Measurements from ENCODE around the gene ZNF286A.
"Not testable (repeated sequence)": the region's sequence is repeated elsewhere in the genome, so short reads cannot be mapped to it uniquely, and the experiment has no call there.

Gene ZNF286A

DNA sequence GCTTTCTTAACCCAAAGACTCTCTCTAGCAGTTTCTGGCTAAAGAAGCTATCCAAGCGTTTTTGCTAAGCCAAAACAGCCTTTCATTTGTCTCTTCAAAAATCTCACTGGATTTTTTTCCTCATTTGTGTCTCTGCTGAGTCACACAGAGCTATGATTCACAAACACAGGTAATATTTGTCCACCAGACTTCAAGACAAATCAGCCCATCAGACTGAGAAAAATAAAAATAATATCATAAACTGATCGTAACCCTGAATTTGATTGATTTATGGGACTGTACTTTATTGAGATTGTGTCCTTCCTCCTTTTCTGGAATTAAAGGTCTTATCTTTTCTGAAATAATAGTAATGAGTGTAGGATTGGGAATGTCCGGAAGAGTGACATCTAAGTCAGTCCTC is 41.3 kb upstream of the ZNF286A start:
- H3K27me3 ChIP-seq = no peaks in the 10 kb centered on the region
- peaks cover 0 to 27% (median 6%) of the 10 kb centered on the region in 11 experiments; a peak in 5 of 22 replicates for H3K36me3 ChIP-seq
- no peak overlapping the region for H3K4me2 ChIP-seq
- H3K4me1 ChIP-seq = peaks cover 0 to 6% (median 0%) of the 10 kb centered on the region in 10 experiments; a peak in 3 of 20 replicates
- no peak overlapping the region for H3K27ac ChIP-seq
- no peaks in the 10 kb centered on the region for H4K20me1 ChIP-seq
- no peaks in the 10 kb centered on the region for H3K9me3 ChIP-seq (replicated peaks in 1 of 11)
- H3K4me3 ChIP-seq = no peak overlapping the region
- TF ChIP-seq Cebpa-rat (IDR thresholded peaks at IDR 0.05) = no peak
- H3K9ac ChIP-seq = no peak overlapping the region

GRCh38 chr17:15659236-15659635 is 40.3 kb upstream of the ZNF286A start:
- Histone ChIP-seq H3K4me2 (no peak overlapping the region), H3K9me3 (replicated peaks in 1 of 11) (no peaks in the 10 kb centered on the region), H3K27me3 (no peaks in the 10 kb centered on the region), H3K27ac (no peak overlapping the region), H3K4me1 (peaks cover 0 to 6% (median 0%) of the 10 kb centered on the region in 10 experiments; a peak in 3 of 20 replicates), H4K20me1 (no peaks in the 10 kb centered on the region), H3K4me3 (no peak overlapping the region), H3K9ac (no peak overlapping the region), H3K36me3 (peaks cover 0 to 37% (median 11%) of the 10 kb centered on the region in 11 experiments; a peak in 10 of 22 replicates)
- TF ChIP-seq Cebpa-rat (IDR thresholded peaks at IDR 0.05) = no peak

DNA sequence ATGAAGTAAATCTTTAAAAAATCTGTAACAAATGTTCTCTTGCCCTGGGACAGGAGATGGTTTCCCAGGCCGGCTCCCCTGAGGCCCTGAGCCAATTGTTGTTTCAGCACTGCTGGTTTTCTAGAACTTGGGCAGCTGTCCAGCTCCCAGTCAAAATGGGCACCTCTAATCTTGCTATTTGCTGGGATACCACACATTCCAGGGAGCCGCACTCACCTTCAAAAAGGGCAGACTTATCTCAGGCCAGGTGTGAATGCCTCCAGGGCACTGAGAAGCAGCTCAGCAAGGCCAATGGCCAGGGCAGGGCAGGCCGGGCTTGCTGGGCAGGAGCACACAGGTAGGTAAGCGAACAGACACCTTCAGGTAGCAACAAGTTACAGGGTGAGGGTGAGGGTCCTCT is 39.9 kb upstream of the ZNF286A start:
- TF ChIP-seq Cebpa-rat (IDR thresholded peaks at IDR 0.05) = no peak
- Histone ChIP-seq H3K27ac (no peak overlapping the region), H3K4me3 (no peak overlapping the region), H4K20me1 (no peaks in the 10 kb centered on the region), H3K9ac (no peak overlapping the region), H3K27me3 (no peaks in the 10 kb centered on the region), H3K9me3 (replicated peaks in 1 of 11) (no peaks in the 10 kb centered on the region), H3K4me2 (no peak overlapping the region), H3K36me3 (peaks cover 0 to 41% (median 15%) of the 10 kb centered on the region in 11 experiments; a peak in 11 of 22 replicates), H3K4me1 (peaks cover 0 to 6% (median 0%) of the 10 kb centered on the region in 10 experiments; a peak in 3 of 20 replicates)

DNA sequence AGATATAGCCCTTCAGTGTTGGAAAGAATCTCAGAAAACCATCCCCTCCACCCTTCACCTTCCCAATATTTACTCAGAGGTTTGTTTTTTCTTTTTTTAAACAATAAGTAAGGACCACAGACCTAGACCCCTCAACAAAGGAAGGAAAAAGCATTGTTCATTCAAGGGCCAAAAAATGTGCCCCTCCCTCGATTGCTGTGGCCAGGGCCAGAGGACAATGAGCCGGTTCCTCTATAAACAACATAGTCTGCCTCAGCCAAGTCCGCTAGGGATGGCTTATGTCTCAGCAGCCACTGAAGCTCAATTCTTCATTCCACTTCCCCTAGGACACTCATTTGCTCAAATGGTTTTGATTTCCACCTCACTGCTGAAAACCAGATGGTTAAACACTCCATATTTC is 39.5 kb upstream of the ZNF286A start:
- H3K4me2 ChIP-seq = no peak overlapping the region
- H3K9ac ChIP-seq = no peak overlapping the region
- no peaks in the 10 kb centered on the region for H4K20me1 ChIP-seq
- peaks cover 0 to 4% (median 0%) of the 10 kb centered on the region in 10 experiments; a peak in 3 of 20 replicates for H3K4me1 ChIP-seq
- H3K27me3 ChIP-seq = no peaks in the 10 kb centered on the region
- H3K9me3 ChIP-seq (replicated peaks in 1 of 11) = no peaks in the 10 kb centered on the region
- no peak overlapping the region for H3K4me3 ChIP-seq
- no peak for TF ChIP-seq Cebpa-rat (IDR thresholded peaks at IDR 0.05)
- no peak overlapping the region for H3K27ac ChIP-seq
- peaks cover 0 to 44% (median 15%) of the 10 kb centered on the region in 11 experiments; a peak in 11 of 22 replicates for H3K36me3 ChIP-seq

DNA sequence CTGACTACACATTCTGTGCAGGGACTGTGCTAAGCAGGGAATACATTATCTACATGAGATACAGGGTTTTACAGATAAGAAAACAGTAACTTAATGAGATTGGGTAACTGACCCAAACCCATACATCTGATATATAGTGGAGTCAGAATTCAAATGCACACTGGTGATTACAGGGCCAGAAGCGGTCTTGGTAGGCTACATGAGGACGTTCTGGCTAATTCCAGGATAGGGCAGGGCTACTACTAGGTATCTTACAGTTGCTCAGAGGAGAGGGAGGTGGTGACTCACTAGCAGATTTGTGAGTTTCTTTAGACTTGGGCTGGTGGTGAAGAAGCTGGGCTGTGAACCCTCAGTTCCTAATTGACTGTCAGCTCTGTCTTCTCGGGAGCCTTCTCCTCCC is 36.9 kb upstream of the ZNF286A start:
- H3K4me1 ChIP-seq = no peaks in the 10 kb centered on the region
- TF ChIP-seq Cebpa-rat (IDR thresholded peaks at IDR 0.05) = no peak
- no peaks in the 10 kb centered on the region for H3K27me3 ChIP-seq
- H4K20me1 ChIP-seq = no peaks in the 10 kb centered on the region
- H3K4me2 ChIP-seq = no peak overlapping the region
- no peak overlapping the region for H3K4me3 ChIP-seq
- no peak overlapping the region for H3K27ac ChIP-seq
- no peak overlapping the region for H3K9ac ChIP-seq
- no peaks in the 10 kb centered on the region for H3K9me3 ChIP-seq (replicated peaks in 1 of 11)
- H3K36me3 ChIP-seq = peaks cover 0 to 36% (median 15%) of the 10 kb centered on the region in 11 experiments; a peak in 11 of 22 replicates

DNA sequence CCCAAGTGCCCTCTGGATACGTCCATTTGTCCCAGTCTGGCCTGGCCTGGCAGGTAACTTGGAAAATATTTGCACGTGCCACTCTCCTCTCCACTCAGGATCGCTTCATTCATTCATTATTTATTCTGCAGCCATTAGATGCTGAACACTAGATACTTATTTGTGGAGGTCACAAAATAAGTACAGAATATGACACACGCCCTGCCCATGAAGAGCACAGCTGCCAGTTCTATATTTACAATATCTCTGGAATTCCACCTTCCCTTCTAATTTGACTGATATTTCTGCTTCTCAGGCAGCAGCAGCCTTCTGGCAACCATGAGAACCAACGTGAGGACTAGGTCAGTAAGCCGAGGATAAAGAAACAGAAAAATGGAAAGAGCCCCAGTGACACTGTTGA is 36.4 kb upstream of the ZNF286A start:
- Histone ChIP-seq H3K4me2 (no peak overlapping the region), H3K36me3 (peaks cover 0 to 35% (median 14%) of the 10 kb centered on the region in 11 experiments; a peak in 12 of 22 replicates)

GRCh38 chr17:15663691-15664090 is 35.9 kb upstream of the ZNF286A start:
- Histone ChIP-seq H3K27me3 (no peaks in the 10 kb centered on the region), H3K4me1 (no peaks in the 10 kb centered on the region), H4K20me1 (no peaks in the 10 kb centered on the region), H3K36me3 (peaks cover 0 to 37% (median 13%) of the 10 kb centered on the region in 11 experiments; a peak in 12 of 22 replicates), H3K9ac (no peak overlapping the region), H3K4me3 (no peak overlapping the region), H3K4me2 (no peak overlapping the region), H3K27ac (no peak overlapping the region), H3K9me3 (replicated peaks in 1 of 11) (no peaks in the 10 kb centered on the region)
- no peak for TF ChIP-seq Cebpa-rat (IDR thresholded peaks at IDR 0.05)

More for the DNA sequence above, 36.4 kb upstream of the ZNF286A start:
- no peak for TF ChIP-seq Cebpa-rat (IDR thresholded peaks at IDR 0.05)
- Histone ChIP-seq H4K20me1 (no peaks in the 10 kb centered on the region), H3K4me3 (no peak overlapping the region), H3K27ac (no peak overlapping the region), H3K27me3 (no peaks in the 10 kb centered on the region), H3K9ac (no peak overlapping the region), H3K4me1 (no peaks in the 10 kb centered on the region), H3K9me3 (replicated peaks in 1 of 11) (no peaks in the 10 kb centered on the region)

DNA sequence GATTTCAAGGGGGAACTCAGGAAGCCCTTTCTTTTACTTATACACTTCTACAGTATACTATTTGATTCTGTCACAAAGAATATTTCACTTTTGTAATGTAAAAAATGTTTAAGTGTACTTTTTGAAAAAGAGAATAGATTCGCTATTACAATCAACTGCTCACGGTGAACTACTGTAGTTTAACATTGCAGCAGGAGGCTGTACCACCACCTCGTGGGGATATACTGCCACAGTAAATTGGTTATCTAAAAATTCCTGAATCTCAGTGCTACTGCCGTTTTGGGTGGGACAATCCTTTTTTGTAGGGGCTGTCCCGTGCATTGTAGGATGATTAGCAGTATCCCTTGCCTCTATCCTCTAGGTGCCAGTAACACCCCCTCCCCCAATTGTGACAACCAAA is 30.0 kb upstream of the ZNF286A start:
- H3K4me1 ChIP-seq; H3K27ac ChIP-seq; H3K9ac ChIP-seq; H3K9me3 ChIP-seq (replicated peaks in 1 of 11); H3K36me3 ChIP-seq; H3K4me2 ChIP-seq; H3K27me3 ChIP-seq; H3K4me3 ChIP-seq; H4K20me1 ChIP-seq: not testable (repeated sequence)

GRCh38 chr17:15674640-15675039 is 24.9 kb upstream of the ZNF286A start:
- H3K27me3 ChIP-seq = not testable (repeated sequence)

DNA sequence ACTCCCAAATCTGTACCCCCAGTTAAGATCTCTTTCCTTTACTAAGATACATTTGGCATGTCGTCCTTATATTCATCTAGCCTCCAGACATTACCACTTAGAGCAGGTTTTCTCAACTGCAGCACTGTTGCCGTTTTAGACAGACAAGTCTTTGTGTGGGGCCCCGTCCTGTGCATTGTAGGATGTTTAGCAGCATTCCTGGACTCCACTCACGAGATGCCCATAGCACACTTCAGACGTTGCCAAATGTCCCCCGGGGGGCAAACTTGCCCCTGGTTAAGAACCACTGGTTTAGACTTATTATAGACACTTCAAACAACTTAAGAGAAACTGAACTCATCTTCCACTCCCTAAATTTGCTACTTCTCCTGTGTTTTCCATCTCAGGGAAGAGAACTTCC is 23.6 kb upstream of the ZNF286A start:
- H3K4me2 ChIP-seq; H3K9ac ChIP-seq; H3K4me1 ChIP-seq; H3K4me3 ChIP-seq; H3K9me3 ChIP-seq (replicated peaks in 1 of 11); H3K27ac ChIP-seq; H3K27me3 ChIP-seq; H4K20me1 ChIP-seq: not testable (repeated sequence)
- H3K36me3 ChIP-seq = peaks cover 0 to 14% (median 9%) of the 10 kb centered on the region in 11 experiments; a peak in 9 of 22 replicates

More at GRCh38 chr17:15674640-15675039, 24.9 kb upstream of the ZNF286A start:
- peaks cover 0 to 14% (median 9%) of the 10 kb centered on the region in 11 experiments; a peak in 9 of 22 replicates for H3K36me3 ChIP-seq
- H3K27ac ChIP-seq; H4K20me1 ChIP-seq; H3K4me1 ChIP-seq; H3K9me3 ChIP-seq (replicated peaks in 1 of 11); H3K4me2 ChIP-seq; H3K9ac ChIP-seq; H3K4me3 ChIP-seq: not testable (repeated sequence)

DNA sequence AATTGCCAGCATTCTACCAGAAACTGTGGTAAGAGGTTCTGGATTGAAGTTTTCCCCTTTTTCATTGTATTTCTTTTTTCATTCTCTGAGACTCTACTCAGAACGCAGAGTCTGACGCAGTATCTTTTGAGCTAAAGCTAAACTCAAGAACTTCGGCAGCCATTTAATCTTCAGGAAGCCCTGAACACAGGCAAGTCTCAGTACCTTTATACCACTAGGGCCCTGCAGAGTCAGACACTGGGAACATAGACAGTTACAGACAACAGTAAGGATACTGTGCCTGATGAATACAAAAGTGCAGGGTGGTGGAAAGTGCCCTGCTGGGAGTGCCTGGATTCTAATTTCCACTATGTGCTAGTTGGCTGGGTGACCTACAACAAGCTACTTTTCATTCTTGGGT is 16.4 kb upstream of the ZNF286A start:
- not testable (repeated sequence) for H3K9ac ChIP-seq; H3K9me3 ChIP-seq (replicated peaks in 1 of 11); H4K20me1 ChIP-seq; H3K27ac ChIP-seq; H3K4me1 ChIP-seq; H3K27me3 ChIP-seq; H3K36me3 ChIP-seq
- peak overlapping the region in 5 of 10 experiments; percentile 64 to 76 (median 67); a peak in 4 of 20 replicates for H3K4me3 ChIP-seq
- H3K4me2 ChIP-seq = peak overlapping the region; percentile 76 to 93 (median 82); a peak in 20 of 22 replicates

DNA sequence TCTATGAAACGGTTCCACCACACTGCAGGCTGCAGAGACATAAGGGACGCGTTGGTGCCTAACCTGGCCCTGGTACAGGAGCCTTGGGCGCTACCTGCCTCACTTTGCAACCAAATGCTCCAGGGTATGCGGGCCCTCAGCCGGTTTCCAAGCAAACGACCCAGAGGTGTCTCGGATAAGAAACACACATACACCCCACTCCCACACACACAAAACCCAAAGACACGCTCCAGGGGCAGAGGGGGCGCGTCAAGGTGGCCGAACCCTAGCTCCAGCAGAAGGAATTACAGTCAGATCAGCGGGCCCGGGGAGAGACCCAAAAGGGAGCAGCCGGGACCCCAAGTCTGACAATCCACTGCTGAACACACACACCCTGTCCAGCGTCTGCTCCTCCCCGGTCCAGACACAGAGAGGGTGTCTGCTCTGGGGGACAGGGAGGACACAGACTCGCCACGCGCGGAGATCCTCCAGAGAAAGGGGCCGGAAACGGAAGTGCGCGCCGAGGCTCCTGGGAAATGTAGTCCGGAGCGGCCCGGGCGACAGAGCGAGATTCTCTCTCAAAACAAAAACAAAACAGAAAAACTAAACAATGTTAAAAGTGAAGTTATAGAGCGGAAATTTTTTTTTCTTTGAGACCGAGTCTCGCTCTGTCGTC is 15.6 kb upstream of the ZNF286A start, which contains the start of gene TRIM16:
Gene TRIM16, minus strand, starts transcription at position 488 of the 655 bp plus-strand sequence. CDS start 32,702 bp downstream, outside the sequence.
- Histone ChIP-seq H3K4me2 (peak within 1 kb of the TSS; percentile 76 to 93 (median 82)), H3K27ac (peak within 1 kb of the TSS; percentile 60 to 78 (median 73); a peak in 21 of 22 replicates)

GRCh38 chr17:15687494-15687893 is 12.1 kb upstream of the ZNF286A start:
- H3K9ac ChIP-seq; H3K4me1 ChIP-seq; H3K4me2 ChIP-seq; H3K36me3 ChIP-seq; H3K4me3 ChIP-seq; H4K20me1 ChIP-seq; H3K27ac ChIP-seq; H3K9me3 ChIP-seq (replicated peaks in 1 of 11); H3K27me3 ChIP-seq: not testable (repeated sequence)

More for the DNA sequence above, 15.6 kb upstream of the ZNF286A start, which contains the start of gene TRIM16:
- not testable (repeated sequence) for H3K27me3 ChIP-seq; H3K4me1 ChIP-seq; H3K36me3 ChIP-seq; H4K20me1 ChIP-seq; H3K9me3 ChIP-seq (replicated peaks in 1 of 11)
- Histone ChIP-seq H3K9ac (peak within 1 kb of the TSS; percentile 70 to 83 (median 79); a peak in 21 of 22 replicates), H3K4me3 (peak within 1 kb of the TSS; percentile 57 to 76 (median 68))

Measured in BLaER1 treated with 17β-estradiol and CSF1 and Interleukin-3, amounts not matched to agents 10 nM and 100 nM (cell line).